ENCODE data around the gene S100A11. TPM values are rescaled to one million over a fixed set of nuclear protein-coding genes. Genes with fewer than 3 reads are reported as not detected.

Gene S100A11
- total RNA-seq, 1 donor from 2014 or later: 66.9 TPM

- Histone ChIP-seq H3K27me3 (ENCODE audit: low read depth) (no peaks in the 10 kb centered on the region), H3K36me3 (peaks cover 34% of the 10 kb centered on the region), H3K4me1 (peaks cover 14% of the 10 kb centered on the region), H3K27ac (replicated peaks) (no peak overlapping the region), H3K4me3 (no peak overlapping the region), H3K9me3 (replicated peaks) (no peaks in the 10 kb centered on the region)
- TF ChIP-seq, protein P1, sequence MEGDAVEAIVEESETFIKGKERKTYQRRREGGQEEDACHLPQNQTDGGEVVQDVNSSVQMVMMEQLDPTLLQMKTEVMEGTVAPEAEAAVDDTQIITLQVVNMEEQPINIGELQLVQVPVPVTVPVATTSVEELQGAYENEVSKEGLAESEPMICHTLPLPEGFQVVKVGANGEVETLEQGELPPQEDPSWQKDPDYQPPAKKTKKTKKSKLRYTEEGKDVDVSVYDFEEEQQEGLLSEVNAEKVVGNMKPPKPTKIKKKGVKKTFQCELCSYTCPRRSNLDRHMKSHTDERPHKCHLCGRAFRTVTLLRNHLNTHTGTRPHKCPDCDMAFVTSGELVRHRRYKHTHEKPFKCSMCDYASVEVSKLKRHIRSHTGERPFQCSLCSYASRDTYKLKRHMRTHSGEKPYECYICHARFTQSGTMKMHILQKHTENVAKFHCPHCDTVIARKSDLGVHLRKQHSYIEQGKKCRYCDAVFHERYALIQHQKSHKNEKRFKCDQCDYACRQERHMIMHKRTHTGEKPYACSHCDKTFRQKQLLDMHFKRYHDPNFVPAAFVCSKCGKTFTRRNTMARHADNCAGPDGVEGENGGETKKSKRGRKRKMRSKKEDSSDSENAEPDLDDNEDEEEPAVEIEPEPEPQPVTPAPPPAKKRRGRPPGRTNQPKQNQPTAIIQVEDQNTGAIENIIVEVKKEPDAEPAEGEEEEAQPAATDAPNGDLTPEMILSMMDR (IDR thresholded peaks at IDR 0.05; ENCODE audit: borderline replicate concordance): no peak
- intact Hi-C loops (cut with micrococcal nuclease): no loop called here
- DNase-seq: no peak
These were observed 7.5 kb downstream of the S100A11 start for GRCh38 chr1:152029144-152029928.

DNA sequence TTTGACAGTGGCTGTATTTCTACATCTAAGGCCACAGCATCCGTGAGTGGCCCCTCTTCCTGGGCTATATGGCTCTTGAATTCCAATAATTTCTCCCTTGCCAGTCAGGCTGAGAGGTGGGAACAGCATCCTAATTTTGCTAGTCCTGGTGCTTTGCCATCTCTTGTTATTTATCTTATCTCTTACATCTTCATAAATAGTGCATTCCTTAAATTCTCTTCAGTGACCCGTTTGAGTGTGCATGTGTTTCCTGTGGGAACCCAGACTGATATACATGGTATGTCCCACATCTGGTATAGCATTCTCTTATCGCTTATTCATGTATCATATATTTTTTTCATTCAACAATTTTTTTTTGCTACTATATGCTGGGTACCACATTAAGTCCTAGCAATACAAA is 9.9 kb downstream of the S100A11 start:
- Histone ChIP-seq H3K4me1 (no peaks in the 10 kb centered on the region), H3K27ac (replicated peaks) (no peak overlapping the region), H3K36me3 (peaks cover 15% of the 10 kb centered on the region), H3K9me3 (replicated peaks) (no peaks in the 10 kb centered on the region), H3K27me3 (ENCODE audit: low read depth) (no peaks in the 10 kb centered on the region), H3K4me3 (no peak overlapping the region)
- intact Hi-C loops (cut with micrococcal nuclease): no loop called here
- TF ChIP-seq, protein P1 (IDR thresholded peaks at IDR 0.05; ENCODE audit: borderline replicate concordance): no peak
- no peak for DNase-seq

GRCh38 chr1:152024223-152024622 is 12.6 kb downstream of the S100A11 start:
- H3K4me1 ChIP-seq: no peaks in the 10 kb centered on the region
- H3K27ac ChIP-seq (replicated peaks): no peak overlapping the region
- intact Hi-C loops (cut with micrococcal nuclease): no loop called here
- TF ChIP-seq, protein P1 (IDR thresholded peaks at IDR 0.05; ENCODE audit: borderline replicate concordance): no peak
- no peaks in the 10 kb centered on the region for H3K9me3 ChIP-seq (replicated peaks)
- no peaks in the 10 kb centered on the region for H3K27me3 ChIP-seq (ENCODE audit: low read depth)
- H3K36me3 ChIP-seq: no peaks in the 10 kb centered on the region
- no peak for DNase-seq
- H3K4me3 ChIP-seq: no peak overlapping the region

GRCh38 chr1:152023221-152023620 is 13.6 kb downstream of the S100A11 start:
- Histone ChIP-seq H3K4me1 (no peaks in the 10 kb centered on the region), H3K27ac (replicated peaks) (no peak overlapping the region), H3K36me3 (no peaks in the 10 kb centered on the region), H3K27me3 (ENCODE audit: low read depth) (no peaks in the 10 kb centered on the region), H3K9me3 (replicated peaks) (no peaks in the 10 kb centered on the region), H3K4me3 (no peak overlapping the region)
- no peak for DNase-seq
- TF ChIP-seq, protein P1 (IDR thresholded peaks at IDR 0.05; ENCODE audit: borderline replicate concordance): no peak
- intact Hi-C loops (cut with micrococcal nuclease): no loop called here

- Histone ChIP-seq H3K36me3 (no peaks in the 10 kb centered on the region), H3K4me1 (no peaks in the 10 kb centered on the region), H3K4me3 (no peak overlapping the region), H3K9me3 (replicated peaks) (no peaks in the 10 kb centered on the region), H3K27ac (replicated peaks) (no peak overlapping the region), H3K27me3 (ENCODE audit: low read depth) (no peaks in the 10 kb centered on the region)
- TF ChIP-seq, protein P1 (IDR thresholded peaks at IDR 0.05; ENCODE audit: borderline replicate concordance): no peak
- no peak for DNase-seq
- intact Hi-C loops (cut with micrococcal nuclease): no loop called here
These were observed 14.3 kb downstream of the S100A11 start for GRCh38 chr1:152022474-152022873.
